Activated CD4-positive, alpha-beta T cell treated with anti-CD3 and anti-CD28 coated beads for 4 hours (primary cell): ENCODE results near the gene S100PBP.

Source experiments
- DNase-seq, 2 donors: peaks; one replicate each; pipeline ENCODE4 v3.0.0-alpha.2; 2020

S100PBP gene

GRCh38 chr1:32817159-32817814, at the start of gene S100PBP, which contains the start of gene YARS1:
Gene S100PBP, plus strand, starts transcription at chr1:32817653. Its CDS starts 8,447 bp downstream, at chr1:32826100.
Gene YARS1, minus strand, starts transcription at chr1:32817358. Its CDS starts 114 bp downstream, at chr1:32817244.
- peak; percentile 99 to 100 for DNase-seq

- no peak for DNase-seq
These were observed 49.2 kb upstream of the S100PBP start for GRCh38 chr1:32768110-32768850.

GRCh38 chr1:32769524-32770220, 47.8 kb upstream of the S100PBP start:
- no peak for DNase-seq

- DNase-seq = no peak
These were observed 47.2 kb upstream of the S100PBP start for GRCh38 chr1:32770221-32770731.

GRCh38 chr1:32770741-32771548, 46.5 kb upstream of the S100PBP start:
- DNase-seq = no peak

GRCh38 chr1:32771561-32772280, 45.7 kb upstream of the S100PBP start:
- DNase-seq = no peak

- DNase-seq = no peak
These were observed 45.0 kb upstream of the S100PBP start for GRCh38 chr1:32772281-32773017.

GRCh38 chr1:32773018-32773763, 44.3 kb upstream of the S100PBP start:
- peak; percentile 66 to 69 for DNase-seq

GRCh38 chr1:32773764-32774463, 43.5 kb upstream of the S100PBP start:
- DNase-seq = no peak

GRCh38 chr1:32774464-32774808, 43.0 kb upstream of the S100PBP start:
- DNase-seq = no peak

- DNase-seq = no peak
These were observed 42.4 kb upstream of the S100PBP start for GRCh38 chr1:32774950-32775634.

- DNase-seq = no peak
These were observed 41.7 kb upstream of the S100PBP start for GRCh38 chr1:32775640-32776337.

- no peak for DNase-seq
These were observed 38.2 kb upstream of the S100PBP start for GRCh38 chr1:32779242-32779641.

- DNase-seq = no peak
These were observed 37.4 kb upstream of the S100PBP start for GRCh38 chr1:32780005-32780404.

- no peak for DNase-seq
These were observed 36.7 kb upstream of the S100PBP start for GRCh38 chr1:32780628-32781234.

GRCh38 chr1:32782086-32782485, 35.4 kb upstream of the S100PBP start:
- no peak for DNase-seq

GRCh38 chr1:32783851-32784250, 33.6 kb upstream of the S100PBP start:
- no peak for DNase-seq

- DNase-seq = no peak
These were observed 32.6 kb upstream of the S100PBP start for GRCh38 chr1:32784817-32785216.
